IMR-90 (cell line): ENCODE results near the gene MAGEA9.

ENCODE experiments used
- CEBPB ChIP-seq: IDR thresholded peaks from 2 replicates; pipeline ENCODE4 v1.6.1; 2012; ENCODE audit warnings: low read depth, low read length, improper control_type of control experiment
- CTCF ChIP-seq: conservative IDR thresholded peaks from 2 replicates; pipeline ENCODE4 v1.5.1; 2012; ENCODE audit warnings: mild to moderate bottlenecking, low read depth, low read length, improper control_type of control experiment
- FOS ChIP-seq: fragments of 150-350 bp; IDR thresholded peaks from 2 replicates; pipeline ENCODE4 v1.6.1; 2016; ENCODE audit warnings: low read depth, low read length
- MAFK ChIP-seq: IDR thresholded peaks from 2 replicates; pipeline ENCODE4 v1.6.1; 2012; ENCODE audit warnings: low read depth, low read length, improper control_type of control experiment
- MAZ ChIP-seq: IDR thresholded peaks from 2 replicates; pipeline ENCODE4 v1.6.1; 2012; ENCODE audit warnings: low read depth, mild to moderate bottlenecking, low read length, improper control_type of control experiment, moderate library complexity, borderline replicate concordance
- MXI1 ChIP-seq: IDR thresholded peaks from 2 replicates; pipeline ENCODE4 v1.6.1; 2012; ENCODE audit warnings: low read depth, mild to moderate bottlenecking, low read length, moderate library complexity, borderline replicate concordance
- NFE2L2 ChIP-seq: fragments of 150-350 bp; IDR thresholded peaks from 2 replicates; pipeline ENCODE4 v1.6.1; 2016; ENCODE audit warnings: low read depth, mild to moderate bottlenecking, low read length
- POLR2A ChIP-seq: IDR thresholded peaks from 2 replicates; pipeline ENCODE4 v1.6.1; 2012; ENCODE audit warnings: mild to moderate bottlenecking, low read depth, low read length
- RAD21 ChIP-seq: IDR thresholded peaks from 2 replicates; pipeline ENCODE4 v1.6.1; 2012; ENCODE audit warnings: low read length, improper control_type of control experiment
- RCOR1 ChIP-seq: IDR thresholded peaks from 2 replicates; pipeline ENCODE4 v1.6.1; 2012; ENCODE audit warnings: mild to moderate bottlenecking, low read length, improper control_type of control experiment; ENCODE audit not compliant: insufficient replicate concordance
- RFX5 ChIP-seq: IDR thresholded peaks from 2 replicates; pipeline ENCODE4 v1.8.0; 2012; ENCODE audit warnings: low read depth, mild to moderate bottlenecking, low read length, moderate library complexity
- USF2 ChIP-seq: fragments of 150-350 bp; IDR thresholded peaks from 2 replicates; pipeline ENCODE4 v1.6.1; 2017; ENCODE audit warnings: mild to moderate bottlenecking, antibody characterized with exemption, low read length, low read depth
- TF ChIP-seq, protein P1 (sequence below): fragments of 150-350 bp; IDR thresholded peaks from 2 replicates; pipeline ENCODE4 v1.6.1; 2016; ENCODE audit warnings: low read depth, mild to moderate bottlenecking, low read length, moderate library complexity, borderline replicate concordance

DNA sequence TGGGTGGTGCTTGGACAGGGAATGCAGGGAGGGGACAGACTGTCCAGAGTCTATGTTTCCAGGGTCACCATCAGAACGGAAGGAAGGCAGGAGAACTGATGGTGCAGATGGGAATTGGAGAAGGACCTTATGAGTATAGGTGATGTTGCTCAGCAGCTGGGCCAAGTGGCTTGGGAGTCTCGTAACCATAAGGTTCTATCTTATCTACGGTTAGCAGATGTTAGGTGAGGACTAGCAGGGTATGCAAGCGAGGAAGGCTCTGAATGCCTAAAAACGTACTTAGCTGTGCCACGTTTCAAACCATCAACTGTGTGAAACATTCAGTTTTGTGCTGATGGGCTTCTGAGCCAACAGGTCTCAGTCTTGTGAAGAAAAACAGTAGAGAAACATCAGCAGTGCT lies 22.4 kb downstream of the MAGEA9 start:
- no peak for TF ChIP-seq FOS
- no peak for TF ChIP-seq MXI1
- no peak for TF ChIP-seq RAD21
- no peak for TF ChIP-seq POLR2A
- TF ChIP-seq RFX5: no peak
- TF ChIP-seq CTCF: no peak
- no peak for TF ChIP-seq MAZ
- TF ChIP-seq USF2: no peak
- TF ChIP-seq, protein P1, sequence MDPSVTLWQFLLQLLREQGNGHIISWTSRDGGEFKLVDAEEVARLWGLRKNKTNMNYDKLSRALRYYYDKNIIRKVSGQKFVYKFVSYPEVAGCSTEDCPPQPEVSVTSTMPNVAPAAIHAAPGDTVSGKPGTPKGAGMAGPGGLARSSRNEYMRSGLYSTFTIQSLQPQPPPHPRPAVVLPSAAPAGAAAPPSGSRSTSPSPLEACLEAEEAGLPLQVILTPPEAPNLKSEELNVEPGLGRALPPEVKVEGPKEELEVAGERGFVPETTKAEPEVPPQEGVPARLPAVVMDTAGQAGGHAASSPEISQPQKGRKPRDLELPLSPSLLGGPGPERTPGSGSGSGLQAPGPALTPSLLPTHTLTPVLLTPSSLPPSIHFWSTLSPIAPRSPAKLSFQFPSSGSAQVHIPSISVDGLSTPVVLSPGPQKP: no peak
- no peak for TF ChIP-seq CEBPB
- no peak for TF ChIP-seq NFE2L2
- no peak for TF ChIP-seq RCOR1
- no peak for TF ChIP-seq MAFK
